Endothelial cell of umbilical vein (primary cell): ENCODE results near the gene CTF1. TPM values are rescaled to one million over a fixed set of nuclear protein-coding genes. Genes with fewer than 3 reads are reported as not detected.

Experiments
- BruUV-seq: library from RNA; stranded (reverse); fragments of 400-500 nt; replicated peaks from 2 replicates; lab custom pipeline; 2021; lab: Mats Ljungman, UMichigan
- CTCF ChIA-PET: fragments of 300-600, 350-600 bp; sonication (Branson Sonifier 250); formaldehyde crosslinking; loops from one replicate; lab custom pipeline; 2021; ENCODE audit warnings: antibody characterized with exemption, inconsistent platforms; lab: Charles Lee
- POLR2A ChIA-PET: fragments of 300-600, 350-600 bp; sonication (Branson Sonifier 250); formaldehyde crosslinking; loops from one replicate; lab custom pipeline; 2021; ENCODE audit warnings: antibody characterized with exemption, inconsistent platforms; lab: Charles Lee
- DNase-seq: peaks from one replicate; pipeline ENCODE4 v3.0.0-alpha.2; 2011; ENCODE audit warnings: low read depth, low spot score
- FAIRE-seq: peaks from 2 replicates; lab custom pipeline; 2011; peaks lifted over from hg19 to GRCh38; lab: Jason Lieb, UNC
- H2AFZ ChIP-seq: 2 replicates; pipeline ENCODE4 v1.6.0; 2012; ENCODE audit warnings: low read depth, low read length, control low read depth, inconsistent platforms
- H3K27ac ChIP-seq: 2 replicates; pipeline ENCODE4 v1.5.1; 2011; ENCODE audit warnings: low read depth, mild to moderate bottlenecking, control low read depth, low read length, moderate library complexity; ENCODE audit not compliant: insufficient read depth
- H3K27me3 ChIP-seq, 2 experiments: 2 replicates each; pipeline versions ENCODE4 v1.6.0 to v1.6.1; 2011; ENCODE audit warnings: low read length in 2 of 2, mixed read lengths in 1 of 2; ENCODE audit not compliant: control insufficient read depth in 2 of 2, insufficient read depth in 2 of 2
- H3K36me3 ChIP-seq, 2 experiments: 2 replicates in 1 of 2; 3 replicates in 1 of 2; pipeline ENCODE4 v1.5.1; 2011; ENCODE audit warnings: low read length in 2 of 2, mild to moderate bottlenecking in 1 of 2, moderate library complexity in 1 of 2; ENCODE audit not compliant: control insufficient read depth in 2 of 2, insufficient read depth in 2 of 2; ENCODE audit errors: extremely low read depth in 1 of 2
- H3K4me1 ChIP-seq: 3 replicates; pipeline ENCODE4 v1.5.1; 2011; ENCODE audit warnings: mild to moderate bottlenecking, low read length; ENCODE audit not compliant: control insufficient read depth, insufficient read depth; ENCODE audit errors: extremely low read depth
- H3K4me2 ChIP-seq: 2 replicates; pipeline ENCODE4 v1.6.1; 2011; ENCODE audit warnings: low read length, control low read depth, mixed read lengths; ENCODE audit not compliant: insufficient read depth
- H3K4me3 ChIP-seq, 3 experiments: fragments of 200-600 bp in 1 of 3; sonication (generic), shearing (Covaris generic) in 1 of 3; replicated peaks in 1 of 3; 2 replicates each; pipeline ENCODE4 v1.5.1; 2011 to 2016; ENCODE audit warnings: control low read depth in 3 of 3, low read length in 3 of 3, mild to moderate bottlenecking in 2 of 3, inconsistent platforms in 1 of 3, low read depth in 1 of 3, moderate library complexity in 1 of 3; ENCODE audit not compliant: insufficient read depth in 1 of 3
- H3K79me2 ChIP-seq: 2 replicates; pipeline ENCODE4 v1.6.0; 2012; ENCODE audit warnings: low read length, inconsistent platforms; ENCODE audit not compliant: control insufficient read depth, insufficient read depth
- H3K9ac ChIP-seq: replicated peaks from 2 replicates; pipeline ENCODE3; 2011; ENCODE audit warnings: low read length, control low read depth; ENCODE audit not compliant: insufficient read depth; ENCODE audit errors: extremely low read depth
- H3K9me1 ChIP-seq: replicated peaks from 3 replicates; pipeline ENCODE4 v1.6.0; 2011; ENCODE audit warnings: mild to moderate bottlenecking, low read length; ENCODE audit not compliant: control insufficient read depth, insufficient read depth; ENCODE audit errors: extremely low read depth
- H3K9me3 ChIP-seq: replicated peaks from 2 replicates; pipeline ENCODE4 v1.5.1; 2012; ENCODE audit warnings: low read length, inconsistent platforms; ENCODE audit not compliant: control insufficient read depth, insufficient read depth
- H4K20me1 ChIP-seq: replicated peaks from 2 replicates; pipeline ENCODE3; 2011; ENCODE audit warnings: mild to moderate bottlenecking, low read length; ENCODE audit not compliant: control insufficient read depth, insufficient read depth; ENCODE audit errors: extremely low read depth
- CTCF ChIP-seq, 2 donors: IDR thresholded peaks; 1 replicate in 1 of 2; 2 replicates in 1 of 2; pipeline ENCODE4 v1.5.1; 2011; ENCODE audit warnings: low read length in 2 of 2, mild to moderate bottlenecking in 2 of 2, moderate library complexity in 2 of 2, control low read depth in 1 of 2, inconsistent platforms in 1 of 2, low read depth in 1 of 2; ENCODE audit not compliant: insufficient read depth in 1 of 2; ENCODE audit errors: extremely low read depth in 1 of 2
- EZH2 ChIP-seq: IDR thresholded peaks from 2 replicates; pipeline ENCODE4 v1.6.1; 2012; ENCODE audit warnings: borderline replicate concordance, low read depth, mild to moderate bottlenecking, moderate library complexity, low read length, inconsistent platforms; ENCODE audit not compliant: severe bottlenecking
- FOS ChIP-seq: IDR thresholded peaks from 2 replicates; pipeline ENCODE4 v1.6.1; 2011; ENCODE audit warnings: mild to moderate bottlenecking, low read length, moderate library complexity, borderline replicate concordance; ENCODE audit not compliant: insufficient read depth
- GATA2 ChIP-seq: IDR thresholded peaks from 2 replicates; pipeline ENCODE4 v1.7.0; 2011; ENCODE audit warnings: low read depth, mild to moderate bottlenecking, moderate library complexity, mixed read lengths, low read length; ENCODE audit not compliant: insufficient read length, insufficient read depth
- JUN ChIP-seq: IDR thresholded peaks from 2 replicates; pipeline ENCODE4 v1.6.1; 2011; ENCODE audit warnings: borderline replicate concordance, low read depth; ENCODE audit not compliant: insufficient read length, insufficient read depth
- MAX ChIP-seq: IDR thresholded peaks from 2 replicates; pipeline ENCODE4 v1.6.1; 2011; ENCODE audit not compliant: insufficient read depth, insufficient read length
- MYC ChIP-seq: IDR thresholded peaks from one replicate; pipeline ENCODE4 v1.6.1; 2011; ENCODE audit warnings: mild to moderate bottlenecking, low read depth, low read length
- POLR2A ChIP-seq: IDR thresholded peaks from 2 replicates; pipeline ENCODE4 v1.6.1; 2012; ENCODE audit warnings: low read depth, mild to moderate bottlenecking, control low read depth, low read length
- POLR2AphosphoS5 ChIP-seq: IDR thresholded peaks from 2 replicates; pipeline ENCODE4 v1.6.1; 2012; ENCODE audit warnings: low read depth, mild to moderate bottlenecking, control low read depth, low read length, moderate library complexity; ENCODE audit not compliant: insufficient read depth
- dilution Hi-C: fragments of 300-500 bp; cut with MboI; formaldehyde crosslinking; loops from one replicate; pipeline ENCODE4 v1.15.0; 2019; ENCODE audit warnings: low sequenced_read_pairs; ENCODE audit not compliant: extremely low pct_ligation_motif_present
- intact Hi-C: fragments of 100-400 bp; cut with micrococcal nuclease; formaldehyde crosslinking; loops from one replicate; pipeline ENCODE4 v1.10.0; 2022
- polyA plus RNA-seq, 4 experiments: library from polyadenylated mRNA; depleted of rRNA in 3 of 4; stranded (reverse) in 3 of 4; unstranded in 1 of 4; fragments of >200 nt; gene quantifications; 2 replicates each; pipeline versions ENCODE4 v1.2.1 to v1.2.3, GENCODE V29; 2011 to 2012; ENCODE audit warnings: missing spikeins in 1 of 4
- total RNA-seq: library from RNA; stranded (reverse); gene quantifications from 2 replicates; pipeline ENCODE4 v1.2.3, GENCODE V29; 2021

Gene CTF1
- total and polyA plus RNA-seq, 2 donors (not counting 3 experiments of a cell fraction or from before 2014, with no cell fraction given) = 1.5 to 4.7 TPM

GRCh38 chr16:30850246-30850645 lies 46.2 kb upstream of the CTF1 start:
- FAIRE-seq (no peak), DNase-seq (no peak)
- ChIA-PET CTCF (no interaction called here), POLR2A (no interaction called here)
- Histone ChIP-seq H3K4me1 (no peaks in the 10 kb centered on the region), H3K79me2 (no peaks in the 10 kb centered on the region), H3K4me3 (no peak overlapping the region), H3K36me3 (no peaks in the 10 kb centered on the region), H3K9ac (no peak overlapping the region), H3K9me1 (no peaks in the 10 kb centered on the region), H3K9me3 (no peaks in the 10 kb centered on the region), H3K27me3 (no peaks in the 10 kb centered on the region), H4K20me1 (no peaks in the 10 kb centered on the region), H2AFZ (no peak overlapping the region), H3K4me2 (no peak overlapping the region), H3K27ac (no peak overlapping the region)
- TF ChIP-seq FOS = no peak
- no peak for TF ChIP-seq POLR2AphosphoS5
- no peak for TF ChIP-seq GATA2
- TF ChIP-seq CTCF (IDR thresholded peaks at IDR 0.05; ENCODE audit: extremely low read depth in 1 of 2, insufficient read depth in 1 of 2, low read depth in 1 of 2, low read length in 2 of 2) = no peak
- no peak for TF ChIP-seq EZH2
- no peak for TF ChIP-seq JUN
- no peak for TF ChIP-seq MAX
- no peak for TF ChIP-seq MYC
- TF ChIP-seq POLR2A = no peak
- no TSS peak for BruUV-seq
- intact Hi-C loops (no loop called here), dilution Hi-C loops (no loop called here)
